ENCODE measurements around the gene NTRK2. TPM values are rescaled to one million over a fixed set of nuclear protein-coding genes. Genes with fewer than 3 reads are reported as not detected.

The NTRK2 gene
- polyA plus RNA-seq, 1 donor (not counting 4 experiments of a cell fraction or from before 2014, with no cell fraction given), result 0.08 TPM

- no peaks in the 10 kb centered on the region for H3K27me3 ChIP-seq (ENCODE audit: control insufficient read depth, extremely low read depth, insufficient read depth, low read length)
- no peak overlapping the region for H2AFZ ChIP-seq (ENCODE audit: control insufficient read depth, low read length)
- DNase-seq (ENCODE audit: low read depth, low spot score) (no peak), FAIRE-seq (peak; percentile 13)
- H3K9me1 ChIP-seq (ENCODE audit: control insufficient read depth, extremely low read depth, insufficient read depth, low read length), result no peaks in the 10 kb centered on the region
- no peaks in the 10 kb centered on the region for H3K4me1 ChIP-seq (ENCODE audit: control insufficient read depth, extremely low read depth, insufficient read depth, low read length)
- H3K27ac ChIP-seq (ENCODE audit: control insufficient read depth, insufficient read depth, low read length), result no peak overlapping the region
- H3K4me3 ChIP-seq (ENCODE audit: control insufficient read depth in 2 of 3, extremely low read depth in 1 of 3, insufficient read depth in 2 of 3, low read depth in 1 of 3, low read length in 3 of 3), result no peak overlapping the region
- no peaks in the 10 kb centered on the region for H3K9me3 ChIP-seq (ENCODE audit: control insufficient read depth, low read depth, low read length)
- no peaks in the 10 kb centered on the region for H3K36me3 ChIP-seq (ENCODE audit: control insufficient read depth in 2 of 2, extremely low read depth in 1 of 2, insufficient read depth in 2 of 2, low read length in 2 of 2)
- dilution Hi-C loops (cut with MboI; ENCODE audit: extremely low pct_ligation_motif_present, low sequenced_read_pairs), result no loop called here
- H3K79me2 ChIP-seq (ENCODE audit: control insufficient read depth, insufficient read depth, low read length), result no peaks in the 10 kb centered on the region
- H3K9ac ChIP-seq (ENCODE audit: control insufficient read depth, extremely low read depth, insufficient read depth, low read length), result no peak overlapping the region
- H3K4me2 ChIP-seq (ENCODE audit: control insufficient read depth, extremely low read depth, insufficient read depth, low read depth, low read length), result no peak overlapping the region
- no peak for TF ChIP-seq EZH2 (IDR thresholded peaks at IDR 0.05; ENCODE audit: low read length)
- no peak for TF ChIP-seq CTCF (optimal IDR thresholded peaks at IDR 0.05 in 1 of 3, IDR thresholded peaks at IDR 0.05 in 1 of 3, conservative IDR thresholded peaks at IDR 0.05 in 1 of 3; ENCODE audit: extremely low read depth in 1 of 3, insufficient read depth in 2 of 3, low read length in 3 of 3)
- no peaks in the 10 kb centered on the region for H4K20me1 ChIP-seq (ENCODE audit: control insufficient read depth, extremely low read depth, insufficient read depth, low read length)
These were observed 32.3 kb downstream of the NTRK2 start for GRCh38 chr9:84701801-84702200.

- no peaks in the 10 kb centered on the region for H3K27me3 ChIP-seq (ENCODE audit: control insufficient read depth, extremely low read depth, insufficient read depth, low read length)
- no peaks in the 10 kb centered on the region for H4K20me1 ChIP-seq (ENCODE audit: control insufficient read depth, extremely low read depth, insufficient read depth, low read length)
- H3K4me1 ChIP-seq (ENCODE audit: control insufficient read depth, extremely low read depth, insufficient read depth, low read length), result no peaks in the 10 kb centered on the region
- no peaks in the 10 kb centered on the region for H3K79me2 ChIP-seq (ENCODE audit: control insufficient read depth, insufficient read depth, low read length)
- no peak overlapping the region for H3K27ac ChIP-seq (ENCODE audit: control insufficient read depth, insufficient read depth, low read length)
- H3K9me3 ChIP-seq (ENCODE audit: control insufficient read depth, low read depth, low read length), result no peaks in the 10 kb centered on the region
- FAIRE-seq (no peak), DNase-seq (ENCODE audit: low read depth, low spot score) (no peak)
- no peaks in the 10 kb centered on the region for H3K9me1 ChIP-seq (ENCODE audit: control insufficient read depth, extremely low read depth, insufficient read depth, low read length)
- no peak overlapping the region for H3K9ac ChIP-seq (ENCODE audit: control insufficient read depth, extremely low read depth, insufficient read depth, low read length)
- TF ChIP-seq EZH2 (IDR thresholded peaks at IDR 0.05; ENCODE audit: low read length), result no peak
- TF ChIP-seq CTCF (optimal IDR thresholded peaks at IDR 0.05 in 1 of 3, IDR thresholded peaks at IDR 0.05 in 1 of 3, conservative IDR thresholded peaks at IDR 0.05 in 1 of 3; ENCODE audit: extremely low read depth in 1 of 3, insufficient read depth in 2 of 3, low read length in 3 of 3), result no peak
- dilution Hi-C loops (cut with MboI; ENCODE audit: extremely low pct_ligation_motif_present, low sequenced_read_pairs), result no loop called here
- no peaks in the 10 kb centered on the region for H3K36me3 ChIP-seq (ENCODE audit: control insufficient read depth in 2 of 2, extremely low read depth in 1 of 2, insufficient read depth in 2 of 2, low read length in 2 of 2)
- no peak overlapping the region for H3K4me2 ChIP-seq (ENCODE audit: control insufficient read depth, extremely low read depth, insufficient read depth, low read depth, low read length)
- H3K4me3 ChIP-seq (ENCODE audit: control insufficient read depth in 2 of 3, extremely low read depth in 1 of 3, insufficient read depth in 2 of 3, low read depth in 1 of 3, low read length in 3 of 3), result no peak overlapping the region
- no peak overlapping the region for H2AFZ ChIP-seq (ENCODE audit: control insufficient read depth, low read length)
These were observed 32.9 kb downstream of the NTRK2 start for GRCh38 chr9:84702471-84702870.
